OCI-M2 (cell line): ENCODE measurements around the gene SF1.

Experiments used
- DNase-seq: peaks from one replicate; lab custom pipeline; 2025; ENCODE audit not compliant: unreplicated experiment; lab: John Stamatoyannopoulos, UW

The SF1 gene

DNA sequence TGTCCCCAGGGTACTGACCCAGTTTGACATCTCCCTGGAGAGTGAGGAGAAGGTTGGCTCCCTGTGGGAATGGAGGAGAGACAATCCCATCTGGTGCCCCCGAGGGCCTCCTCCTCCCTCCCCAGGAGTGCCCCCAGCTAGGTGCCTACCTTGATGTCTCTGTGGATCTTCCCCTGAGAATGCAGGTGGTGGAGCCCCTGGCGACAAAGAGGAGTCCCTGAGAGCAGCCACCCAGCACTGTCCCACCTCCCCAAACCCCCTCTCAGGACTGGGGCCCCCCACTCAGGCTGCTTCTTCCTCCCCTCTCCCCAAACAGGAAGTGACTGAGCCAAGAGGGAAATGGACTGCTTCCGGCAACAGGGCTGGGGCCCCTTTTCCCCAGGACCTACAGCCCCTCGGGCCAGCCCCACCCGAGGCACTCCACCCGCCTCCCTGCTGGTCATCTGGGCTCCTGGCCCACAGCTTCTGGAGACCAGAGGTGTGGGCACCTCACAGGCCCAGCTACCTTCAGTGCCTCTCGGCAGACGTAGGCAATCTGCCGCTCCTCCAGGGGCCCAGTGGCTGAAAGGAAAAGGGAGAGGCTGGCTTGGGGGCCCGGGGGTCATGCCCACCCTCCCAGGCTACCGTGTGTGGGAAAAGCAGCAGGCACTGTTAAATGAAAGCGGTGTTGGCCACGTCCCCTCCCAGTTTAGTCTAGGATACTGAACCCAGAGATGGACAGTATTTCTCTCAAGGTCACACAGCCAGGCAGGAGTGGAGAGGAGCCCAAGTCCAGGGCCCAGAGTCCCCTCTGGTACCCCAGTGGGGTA, 23.4 kb upstream of the SF1 start:
- no peak for DNase-seq

DNA sequence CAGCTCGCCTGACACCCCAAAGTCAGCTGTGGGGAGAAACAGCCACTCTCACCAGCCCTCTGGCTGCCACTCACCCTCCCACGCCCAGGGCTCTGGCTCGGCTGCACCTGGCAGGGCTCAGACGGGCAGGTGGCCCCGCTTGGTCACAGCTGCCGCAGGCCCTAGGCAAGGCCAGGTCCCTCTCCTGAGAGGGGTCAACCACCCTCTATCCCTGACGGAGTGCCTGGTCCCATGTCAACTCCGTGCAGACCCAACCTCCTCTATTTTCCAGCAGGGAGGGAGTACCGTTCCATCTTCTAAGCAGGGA, 22.8 kb upstream of the SF1 start:
- no peak for DNase-seq

DNA sequence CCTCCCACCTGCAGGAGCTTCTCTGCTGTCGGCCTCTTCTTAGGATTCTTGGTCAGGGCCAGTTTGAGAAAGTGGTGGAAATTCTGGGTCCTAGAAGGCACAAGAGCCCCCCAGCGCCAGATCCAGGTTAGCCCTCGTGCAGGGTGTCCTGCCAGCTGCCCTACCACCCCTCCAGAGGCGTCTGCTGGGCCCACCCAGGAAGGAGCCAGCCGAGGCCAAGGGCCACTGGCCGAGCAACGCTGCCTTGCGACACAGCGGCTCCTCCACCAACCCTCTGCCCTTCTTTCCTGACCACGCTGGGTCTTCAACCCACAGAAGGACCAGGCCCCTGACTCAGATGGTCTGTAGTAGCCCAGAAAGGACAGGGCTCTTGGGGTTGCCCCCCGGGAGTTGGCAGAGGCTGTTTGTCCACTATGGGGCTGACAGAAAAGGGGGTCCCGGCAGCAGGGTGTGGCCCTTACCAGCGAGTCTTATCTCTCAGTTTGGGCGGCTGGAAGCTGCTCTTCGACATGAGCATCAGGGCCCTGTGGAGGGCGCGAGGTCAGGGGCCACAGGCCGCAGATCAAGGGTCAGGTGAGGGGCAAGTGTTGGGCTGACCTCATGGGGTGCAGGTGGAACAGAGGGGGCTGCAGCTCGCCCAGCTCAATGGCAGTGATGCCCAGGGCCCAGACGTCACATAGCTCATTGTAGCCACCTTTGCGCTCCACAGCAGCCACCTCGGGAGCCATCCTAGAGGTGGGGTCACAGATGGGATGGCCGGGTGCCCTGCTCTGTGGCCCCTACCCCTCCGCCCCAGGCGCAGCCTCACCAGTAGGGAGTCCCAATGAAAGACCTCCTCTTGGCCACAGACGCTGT, 22.2 kb upstream of the SF1 start:
- no peak for DNase-seq

DNA sequence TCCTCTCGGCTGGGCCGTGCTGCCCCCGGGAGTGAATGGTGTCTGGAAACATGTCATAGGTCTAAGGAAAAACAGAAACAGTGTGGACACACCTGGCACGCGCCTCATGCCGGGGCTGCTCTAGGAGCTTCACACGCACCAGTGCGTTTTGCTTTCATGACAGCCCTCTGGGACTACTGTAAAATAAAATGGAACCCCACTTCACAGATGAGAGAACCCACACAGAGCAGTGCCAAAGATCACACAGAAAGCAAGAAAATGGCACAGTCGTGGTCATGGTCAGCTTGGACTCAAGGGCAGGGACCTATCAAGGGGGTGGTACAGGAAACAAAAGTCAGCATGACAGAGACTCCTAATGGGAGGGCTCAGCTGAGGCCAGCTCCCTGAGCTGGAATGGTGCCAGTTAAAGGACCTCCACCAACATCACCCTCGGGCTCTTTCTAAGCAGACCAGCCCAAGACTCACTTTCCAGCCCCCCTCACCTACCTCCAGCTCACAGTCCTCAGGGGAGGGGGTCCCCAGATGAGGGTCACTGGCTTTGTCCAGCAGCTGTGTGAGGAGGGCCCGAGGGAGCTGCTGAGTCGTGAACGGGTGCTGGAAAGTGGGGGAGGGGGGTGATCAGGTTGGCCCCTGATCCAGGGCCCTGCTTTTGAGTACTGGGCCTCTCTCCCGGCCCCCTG, 21.4 kb upstream of the SF1 start:
- no peak for DNase-seq

DNA sequence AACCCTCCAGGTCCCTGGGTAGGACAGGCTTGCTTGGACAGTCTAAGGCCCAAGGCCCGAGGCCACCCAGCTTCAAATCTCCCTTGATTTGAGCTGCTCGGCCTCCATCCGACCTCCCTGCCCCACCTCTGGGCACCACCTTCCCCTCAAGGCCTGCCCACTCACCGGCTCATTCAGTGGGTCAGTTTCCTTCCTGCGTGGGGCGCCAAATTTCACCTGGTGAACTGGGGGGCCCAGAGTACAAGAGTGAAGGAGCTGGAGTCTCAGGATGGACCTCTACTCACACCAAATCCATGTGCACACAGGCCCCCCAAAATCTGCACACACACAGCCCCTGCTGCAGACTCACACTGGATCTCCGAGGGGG, 20.9 kb upstream of the SF1 start:
- no peak for DNase-seq

DNA sequence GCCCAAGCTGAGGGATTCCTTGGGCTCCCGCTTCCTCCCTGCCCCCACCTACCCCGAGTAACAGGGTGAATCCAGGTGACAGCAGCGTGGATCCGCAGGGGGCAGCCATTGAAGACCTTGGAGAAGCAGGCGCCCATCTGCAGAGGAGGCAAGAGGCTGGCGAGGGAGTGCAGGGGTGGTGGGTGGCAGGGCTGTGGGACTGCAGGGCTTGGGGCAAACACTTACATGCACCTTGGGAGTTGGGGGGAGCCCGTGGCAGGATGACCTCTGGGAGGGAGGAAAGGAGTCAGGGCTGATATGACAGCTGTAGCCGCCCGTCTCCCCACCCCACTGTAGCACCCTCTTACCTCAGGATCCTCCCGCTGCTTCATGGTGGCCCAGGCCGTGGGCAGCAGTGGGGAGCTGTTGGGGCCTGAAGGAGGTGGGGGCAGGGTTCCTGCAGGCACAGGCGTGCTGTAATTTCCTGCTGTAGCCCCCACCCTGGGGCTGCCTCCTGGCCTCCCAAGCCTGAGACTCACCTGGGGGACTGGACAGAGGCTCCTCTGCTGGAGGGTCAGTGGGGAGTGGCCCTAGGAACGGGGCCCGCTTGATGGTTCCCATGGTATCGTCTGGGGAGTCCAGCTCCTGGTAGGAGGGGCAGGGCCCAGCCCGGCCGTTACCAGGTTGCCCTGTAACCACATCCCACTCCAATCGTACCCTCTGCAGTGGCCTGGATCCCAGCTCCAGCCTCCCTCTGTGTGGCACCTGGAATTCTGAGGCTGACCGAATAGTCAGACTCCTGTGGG, 18.6 kb upstream of the SF1 start:
- DNase-seq = no peak

DNA sequence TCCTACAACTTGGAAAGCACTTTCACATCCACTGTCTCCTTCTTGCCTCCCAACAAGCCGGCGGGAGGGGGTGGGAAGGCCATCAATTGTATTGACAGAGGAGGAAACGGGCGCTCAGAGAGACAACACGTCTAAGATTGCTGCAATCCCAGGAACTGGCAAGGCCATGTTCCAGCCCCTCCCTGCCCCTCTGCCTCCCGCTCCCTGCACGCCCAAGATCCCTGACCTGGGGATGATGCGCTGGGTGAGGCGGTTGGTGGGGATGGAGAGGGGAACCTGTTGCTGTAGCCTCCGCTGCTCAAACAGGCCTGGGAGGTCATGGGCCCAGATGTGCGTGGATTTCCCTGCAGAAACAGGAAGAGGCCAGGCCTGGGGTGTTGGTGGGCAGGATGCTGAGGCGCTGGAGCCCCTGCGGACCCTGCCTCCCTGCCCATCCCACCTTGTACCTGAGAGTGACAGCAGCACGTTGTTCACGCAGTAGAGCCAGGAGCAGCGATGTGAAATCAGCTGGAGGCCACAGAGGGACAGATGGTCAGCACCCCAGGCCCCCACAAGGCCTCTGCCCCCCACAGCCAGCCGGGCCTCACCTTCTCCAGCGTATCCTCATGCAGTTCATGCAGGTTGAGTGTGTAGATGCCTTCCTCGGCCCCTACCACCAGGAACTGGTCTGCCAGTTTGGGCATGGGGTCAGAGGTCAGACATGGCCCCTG, 17.9 kb upstream of the SF1 start:
- DNase-seq = no peak

DNA sequence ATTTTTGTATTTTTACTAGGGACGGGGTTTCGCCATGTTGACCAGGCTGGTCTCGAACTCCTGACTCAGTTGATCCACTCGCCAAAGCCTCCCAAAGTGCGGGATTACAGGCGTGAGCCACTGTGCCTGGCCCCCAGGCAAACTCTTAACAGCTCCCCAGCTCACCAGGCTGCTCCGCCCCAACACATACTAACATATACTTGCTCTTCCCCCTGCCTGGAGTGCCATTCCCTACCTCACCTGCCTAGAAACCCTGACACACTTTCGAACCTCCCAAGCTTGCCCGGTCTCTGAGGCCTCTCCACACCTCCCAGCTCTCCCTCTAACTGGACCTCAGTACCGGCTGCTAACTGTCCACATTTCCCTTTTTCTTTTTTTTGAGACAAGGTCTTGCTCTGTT, 16.2 kb upstream of the SF1 start:
- DNase-seq = no peak

DNA sequence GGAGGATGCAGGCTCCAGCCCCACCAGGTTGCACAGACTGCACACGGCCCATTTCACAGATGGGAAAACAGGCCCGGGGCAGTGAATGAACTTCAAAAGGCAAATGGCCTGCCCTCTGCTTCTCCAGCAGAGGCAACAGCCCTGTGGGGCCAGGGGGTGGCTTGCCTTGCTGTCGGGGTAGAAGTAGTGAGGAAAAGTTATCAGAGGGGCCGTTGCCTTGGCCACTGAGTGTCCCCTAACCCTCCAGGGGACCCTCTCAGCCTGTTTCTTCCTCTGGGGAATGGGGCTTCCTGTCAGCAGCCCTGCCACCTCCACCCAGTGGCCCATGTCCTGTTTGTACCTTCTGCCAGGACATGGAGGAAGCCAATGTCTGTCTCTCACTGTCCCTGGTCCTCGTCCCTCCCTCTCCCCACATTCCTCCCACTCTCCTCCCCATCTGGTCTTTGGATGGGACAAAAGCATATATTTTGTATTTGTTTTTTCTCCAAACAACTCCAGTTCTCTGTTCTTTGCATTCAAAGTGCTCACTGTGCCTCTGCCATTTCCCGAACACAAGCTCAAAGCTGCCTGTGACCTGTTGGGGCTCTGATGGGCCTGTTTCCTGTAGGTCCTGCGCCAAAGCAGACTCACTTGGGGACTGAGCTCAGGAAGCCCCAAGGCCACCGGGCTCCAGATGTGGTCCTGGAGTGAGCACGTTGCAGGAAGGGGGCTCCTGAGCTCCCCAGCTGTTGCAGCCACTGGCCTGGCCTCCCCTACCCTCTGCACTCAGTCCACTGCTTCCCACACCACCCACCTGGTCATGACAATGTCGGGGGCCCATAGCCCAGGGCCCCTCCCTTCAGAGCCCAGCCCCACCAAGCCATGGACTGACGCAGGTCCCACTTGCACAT, 15.2 kb upstream of the SF1 start:
- no peak for DNase-seq

DNA sequence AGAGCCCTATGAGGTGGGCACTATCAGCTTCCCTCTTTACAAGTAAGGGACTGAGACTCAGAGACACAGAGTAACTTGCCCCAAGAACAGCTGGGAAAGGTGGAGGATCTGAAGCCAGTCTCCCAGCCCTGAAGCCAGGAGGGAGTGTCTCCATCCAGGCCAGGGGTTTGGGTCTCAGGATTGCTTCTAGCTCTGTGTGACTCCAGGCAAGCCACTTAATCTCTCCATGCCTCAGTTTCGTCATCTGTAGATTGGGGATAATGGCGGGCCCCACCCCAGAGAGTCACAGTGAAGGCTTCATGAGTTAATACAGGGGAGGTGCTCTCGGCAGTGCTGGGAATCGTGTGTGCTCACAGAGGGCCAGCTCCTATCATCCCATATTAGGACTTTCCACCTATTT, 14.1 kb upstream of the SF1 start:
- no peak for DNase-seq

DNA sequence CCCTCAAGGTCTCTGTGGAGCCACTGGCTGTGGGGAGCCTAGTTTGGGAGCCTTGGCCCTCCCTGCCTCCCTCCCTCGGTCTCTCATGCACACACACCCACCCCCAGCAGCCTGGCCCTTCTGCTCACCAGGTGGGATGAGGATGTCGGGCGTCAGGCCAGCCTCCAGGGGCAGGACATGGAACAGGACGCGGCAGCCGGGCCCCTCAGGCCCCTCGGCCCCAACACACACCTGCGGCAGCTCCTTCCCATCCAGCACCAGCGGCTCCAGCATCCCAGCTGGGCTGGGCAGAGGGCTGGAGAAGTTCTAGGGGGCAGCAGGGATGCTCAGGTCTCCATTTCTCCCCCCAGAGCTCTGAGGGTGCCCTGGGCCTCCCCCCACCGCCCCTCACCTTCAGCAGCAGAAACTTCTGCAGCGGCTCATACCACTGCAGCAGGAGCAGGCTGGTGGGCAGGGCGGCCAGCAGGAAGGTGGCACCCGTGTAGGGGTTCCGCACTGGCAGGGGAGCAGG, 13.5 kb upstream of the SF1 start:
- DNase-seq = no peak

DNA sequence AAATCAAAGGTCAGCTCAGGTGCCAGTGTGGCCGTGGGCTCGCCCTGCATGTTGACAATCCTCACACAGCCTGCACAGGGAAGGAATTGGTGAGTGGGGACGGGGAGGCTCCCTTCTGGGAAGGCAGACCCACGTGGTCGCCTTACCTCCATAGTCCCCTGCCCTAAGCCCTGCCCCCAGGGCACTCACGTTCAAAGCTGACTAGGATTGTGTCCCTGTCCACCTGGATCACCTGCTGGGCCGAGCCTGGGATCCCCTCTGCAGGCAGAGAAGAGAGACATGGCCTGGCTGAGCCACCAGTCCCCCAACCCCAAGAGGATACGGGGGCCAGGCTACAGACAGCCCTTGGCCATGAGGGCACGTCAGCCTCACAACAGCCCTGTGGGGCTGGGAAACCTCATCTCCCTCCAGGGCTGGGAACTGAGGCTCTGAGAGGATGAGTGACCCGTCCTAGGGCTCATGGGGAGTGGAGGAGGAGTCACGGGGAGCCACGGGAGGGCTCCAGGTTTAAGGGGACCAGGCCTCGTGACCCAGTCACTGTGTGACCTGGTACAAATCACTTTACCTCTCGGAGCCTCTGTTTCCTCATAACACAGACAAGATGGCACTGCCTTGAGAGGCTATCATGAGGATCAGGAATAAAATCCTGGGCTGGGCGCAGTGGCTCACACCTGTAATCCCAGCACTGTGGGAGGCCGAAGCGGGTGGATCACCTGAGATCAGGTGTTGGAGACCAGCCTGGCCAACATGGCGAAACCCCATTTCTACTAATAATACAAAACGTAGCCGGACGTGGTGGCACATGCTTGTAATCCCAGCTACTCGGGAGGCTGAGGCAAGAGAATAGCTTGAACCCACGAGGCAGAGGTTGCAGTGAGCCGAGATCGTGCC, 12.1 kb upstream of the SF1 start:
- no peak for DNase-seq

DNA sequence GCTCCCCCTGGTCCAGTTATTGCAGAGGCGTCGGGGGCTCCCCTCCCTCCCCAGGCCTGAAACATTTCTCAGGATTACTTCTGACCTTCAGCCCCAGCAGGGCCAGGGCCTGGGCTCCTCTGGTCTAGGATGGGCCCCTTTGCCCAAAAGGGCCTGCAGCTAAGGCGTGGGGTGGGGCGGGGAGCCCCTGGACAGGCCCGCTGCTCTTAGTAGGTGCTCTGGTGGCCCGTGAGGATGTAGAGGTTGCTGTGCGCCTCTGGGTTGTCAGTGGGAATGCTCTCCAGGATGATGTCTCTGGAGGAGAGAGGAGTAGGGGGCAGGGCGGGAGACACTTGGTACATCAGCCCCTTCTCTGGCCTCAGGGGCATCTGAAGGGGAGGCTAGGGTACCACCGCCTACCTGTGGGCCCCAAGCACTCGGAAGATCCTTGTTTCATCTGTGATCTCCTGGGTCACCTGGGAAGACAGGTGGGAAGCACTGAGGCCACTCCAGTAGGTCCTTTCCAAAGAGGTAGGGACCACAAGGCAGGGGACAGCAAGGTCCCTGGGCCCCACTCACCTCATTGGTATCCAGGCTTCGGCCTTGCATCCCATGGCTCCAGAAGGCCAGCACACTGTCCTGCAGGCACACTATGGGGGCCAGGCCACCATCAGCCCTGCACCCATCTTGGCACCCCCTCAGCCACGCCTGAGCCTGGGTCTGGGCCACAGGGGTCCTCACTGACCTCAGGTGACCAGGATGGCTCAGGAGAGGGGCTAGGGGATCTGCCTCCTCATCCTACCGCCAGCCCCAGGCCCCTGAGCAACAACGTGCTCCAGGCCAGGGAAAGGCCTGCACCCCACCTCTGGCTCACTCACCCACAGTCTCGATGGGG, 11.2 kb upstream of the SF1 start:
- DNase-seq = no peak

DNA sequence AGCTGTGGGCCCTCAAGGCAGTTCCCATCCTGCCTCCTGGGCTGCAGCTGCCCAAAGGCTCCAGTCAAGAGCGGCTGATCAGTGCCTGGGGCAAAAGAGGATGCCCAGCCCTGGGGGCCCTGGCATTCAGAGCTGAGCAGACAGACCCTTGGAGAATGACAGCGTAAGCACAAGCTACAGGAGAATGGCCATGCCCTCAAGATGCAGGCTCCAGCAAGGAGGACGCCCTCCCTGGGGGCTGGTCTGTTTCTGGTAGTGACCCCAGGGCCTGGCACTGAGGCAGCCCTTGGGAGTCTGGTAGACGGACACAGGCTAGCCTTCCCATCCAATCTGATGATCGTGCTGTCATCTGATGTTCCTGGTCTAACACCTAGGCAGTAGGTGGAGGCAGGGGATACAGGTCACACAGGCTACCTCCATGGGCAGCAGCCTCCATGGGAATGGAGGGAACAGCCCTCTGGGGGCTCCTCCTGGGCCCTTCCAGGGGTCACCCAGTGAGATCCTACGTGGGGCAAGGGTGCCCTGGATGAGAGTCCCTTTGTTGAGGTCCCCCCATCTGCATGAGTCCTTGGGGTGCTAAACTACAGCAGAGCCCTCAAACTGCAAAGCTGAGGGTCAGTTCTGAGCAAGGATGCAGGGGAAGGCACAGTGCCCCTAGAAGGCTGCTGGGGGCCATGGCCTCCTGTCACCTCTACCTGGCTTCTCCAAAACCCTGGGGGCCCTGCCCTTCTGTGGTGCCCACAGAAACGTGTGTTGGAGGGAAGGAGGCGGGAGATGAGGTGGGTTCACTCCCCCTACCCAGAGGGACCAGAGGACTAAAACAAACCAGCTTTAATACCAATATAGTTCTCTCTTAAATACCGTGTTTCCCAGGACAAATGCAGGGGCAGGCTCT, 10.2 kb upstream of the SF1 start:
- DNase-seq = no peak

DNA sequence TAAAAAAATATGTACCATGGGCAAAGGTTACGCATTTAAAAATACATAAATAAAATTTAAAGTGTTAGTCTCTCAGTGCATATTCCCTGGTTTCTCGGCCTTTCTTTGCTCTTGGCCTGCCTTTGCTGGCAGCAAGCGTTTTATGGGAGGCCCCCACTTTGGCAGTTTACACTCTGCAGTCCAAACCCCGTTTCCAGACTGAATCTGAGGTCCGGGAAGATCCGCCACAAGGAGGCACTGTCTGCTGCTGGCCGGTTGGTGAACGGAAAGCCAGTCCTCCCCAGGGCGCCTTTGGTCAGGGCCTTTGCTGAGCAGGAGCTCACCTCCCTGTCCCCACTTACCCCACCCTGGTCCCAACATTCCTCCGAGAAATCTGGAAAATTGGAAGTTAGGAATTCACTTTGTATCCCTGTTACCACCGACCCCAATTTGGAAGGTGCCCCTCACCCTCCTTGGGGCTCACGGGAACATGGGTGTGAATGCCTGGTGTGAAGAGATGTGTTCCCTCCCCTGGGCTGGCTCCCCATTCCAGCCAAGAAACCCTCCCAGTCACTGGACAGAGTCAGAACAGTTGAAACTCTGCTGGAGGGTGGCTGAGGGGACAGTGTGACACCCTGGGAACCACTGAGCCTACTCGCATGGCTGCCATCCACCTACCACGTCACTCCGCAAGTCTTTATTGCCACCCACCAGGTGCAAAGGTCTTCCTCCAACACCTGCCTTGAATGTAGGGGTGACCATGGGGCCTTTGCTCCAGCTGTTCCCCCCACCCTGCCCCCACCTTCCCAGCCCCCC, 9.4 kb upstream of the SF1 start:
- DNase-seq = no peak

DNA sequence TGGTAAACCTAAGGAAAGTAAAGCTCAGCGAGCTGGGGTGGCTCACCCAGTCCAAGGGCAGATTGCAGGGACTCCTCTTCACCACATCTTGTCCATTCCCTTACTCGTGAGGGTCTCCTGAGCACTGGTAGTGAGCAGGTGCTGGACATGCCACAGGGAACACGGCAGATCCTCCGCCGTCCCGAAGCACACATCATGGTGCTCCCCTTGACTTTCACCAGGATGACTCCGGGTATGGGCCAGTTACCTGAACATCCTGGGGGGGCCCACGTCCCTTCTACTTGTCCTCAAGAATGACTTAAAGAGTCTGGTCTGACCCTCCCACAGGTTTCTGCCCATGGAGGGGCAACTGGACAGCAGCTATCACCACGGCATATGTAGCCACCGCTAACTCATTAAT, 8.0 kb upstream of the SF1 start:
- DNase-seq = no peak
